ENCODE data around the gene MAP1S.

The MAP1S gene

GRCh38 chr19:17718947-17719711 is at the start of gene MAP1S:
MAP1S (plus strand) TSS chr19:17719480; CDS start chr19:17719503, 23 bp downstream.
- peak; percentile 70 for DNase-seq

GRCh38 chr19:17671906-17672305 is 47.4 kb upstream of the MAP1S start:
- peak; percentile 44 for DNase-seq

GRCh38 chr19:17673937-17674799 is 45.1 kb upstream of the MAP1S start:
- DNase-seq: no peak

GRCh38 chr19:17676295-17676694 is 43.0 kb upstream of the MAP1S start:
- DNase-seq: no peak

- DNase-seq: peak; percentile 26
Observed at GRCh38 chr19:17677002-17677401, 42.3 kb upstream of the MAP1S start.

- DNase-seq: no peak
Observed at GRCh38 chr19:17678836-17679235, 40.4 kb upstream of the MAP1S start.

- DNase-seq: no peak
Observed at GRCh38 chr19:17679526-17680229, 39.6 kb upstream of the MAP1S start.

- peak; percentile 50 for DNase-seq
Observed at GRCh38 chr19:17680230-17680722, 39.0 kb upstream of the MAP1S start.

GRCh38 chr19:17681505-17682125 is 37.7 kb upstream of the MAP1S start:
- DNase-seq: peak; percentile 60

- no peak for DNase-seq
Observed at GRCh38 chr19:17682273-17682672, 37.0 kb upstream of the MAP1S start.

GRCh38 chr19:17683078-17683477 is 36.2 kb upstream of the MAP1S start:
- no peak for DNase-seq

- no peak for DNase-seq
Observed at GRCh38 chr19:17684256-17684655, 35.0 kb upstream of the MAP1S start.

GRCh38 chr19:17685451-17686022 is 33.7 kb upstream of the MAP1S start:
- no peak for DNase-seq

GRCh38 chr19:17686023-17686521 is 33.2 kb upstream of the MAP1S start:
- no peak for DNase-seq

GRCh38 chr19:17686592-17687024 is 32.7 kb upstream of the MAP1S start:
- DNase-seq: no peak

- no peak for DNase-seq
Observed at GRCh38 chr19:17687141-17687856, 32.0 kb upstream of the MAP1S start.

GRCh38 chr19:17687857-17688784 is 31.2 kb upstream of the MAP1S start, which contains the start of gene UNC13A:
UNC13A (minus strand) TSS chr19:17688354; CDS start chr19:17688199, 155 bp downstream.
- DNase-seq: peak; percentile 84

- DNase-seq: no peak
Observed at GRCh38 chr19:17688853-17689595, 30.3 kb upstream of the MAP1S start.

GRCh38 chr19:17692566-17692965 is 26.7 kb upstream of the MAP1S start:
- no peak for DNase-seq

Measured in RPMI8226 (cell line).